Ovary (tissue), 9 donors: ENCODE data around the gene ETF1. TPM values are rescaled to one million over a fixed set of nuclear protein-coding genes. Genes with fewer than 3 reads are reported as not detected.
A peak's percentile ranks its signal among the peaks of the same experiment; 100 is the strongest.

Experiments used
- DNase-seq, 5 donors: peaks; one replicate each; pipeline ENCODE4 v3.0.0-alpha.2; 2019 to 2020
- H3K27ac ChIP-seq, 2 donors: fragments of 200-600 bp; one replicate each; pipeline versions ENCODE4 v1.5.1 to v1.8.0; 2019 to 2022
- H3K27me3 ChIP-seq: fragments of 200-600 bp; one replicate; pipeline ENCODE4 v1.8.0; 2022
- H3K36me3 ChIP-seq: fragments of 200-600 bp; sonication (generic); one replicate; pipeline ENCODE4 v1.5.1; 2019
- H3K4me1 ChIP-seq: one replicate; pipeline ENCODE4 v1.8.1; 2013; ENCODE audit warnings: mild to moderate bottlenecking, moderate library complexity; ENCODE audit not compliant: insufficient read depth
- H3K4me3 ChIP-seq: fragments of 200-600 bp; sonication (generic); one replicate; pipeline ENCODE4 v1.5.1; 2017
- H3K9me3 ChIP-seq, 2 donors: fragments of 200-600 bp in 1 of 2; sonication (generic) in 1 of 2; one replicate each; pipeline versions ENCODE4 v1.5.1 to v1.8.1; 2013 to 2019; ENCODE audit warnings: mild to moderate bottlenecking in 1 of 2, moderate library complexity in 1 of 2
- EP300 ChIP-seq: sonication (generic); formaldehyde crosslinking; IDR thresholded peaks from one replicate; pipeline ENCODE4 v1.6.1; 2017; ENCODE audit warnings: antibody characterized with exemption
- POLR2A ChIP-seq: fragments of 450-650 bp; IDR thresholded peaks from one replicate; pipeline ENCODE4 v1.6.1; 2017; ENCODE audit warnings: antibody characterized with exemption, mild to moderate bottlenecking, moderate library complexity
- WGBS, 3 donors: extraction: QIAGEN DNeasy Blood & Tissue Kit in 1 of 3; methylation state at CpG; one replicate each; pipeline versions ENCODE4 v1.1.5 to v1.1.7; 2013 to 2017; 5-methylcytosine and 5-hydroxymethylcytosine counted together
- intact Hi-C, 4 donors: fragments of 100-400 bp; cut with DNase I; formaldehyde crosslinking; loops; one replicate each; pipeline versions ENCODE4 v1.11.0 to v1.15.1; 2022 to 2023
- polyA plus RNA-seq, 2 donors: library from polyadenylated mRNA; stranded (reverse); fragments of 200-250 nt in 1 of 2; fragments of 350-450 nt in 1 of 2; fragmentation: Illumina TruSeq in 1 of 2; extraction: RNeasy Lipid Tissue Mini Kit (QIAGEN cat#74804) in 1 of 2; gene quantifications; one replicate each; pipeline ENCODE4 v1.2.3, GENCODE V29; 2013 to 2014
- total RNA-seq, 7 donors: library from RNA; depleted of rRNA in 2 of 7; stranded (reverse); fragments of >200 nt in 2 of 7; fragmentation: NEBNext Ultra II Directional in 3 of 7; extraction: Animal tissue kit (Norgen Biotek cat#: 25700) in 3 of 7; gene quantifications; one replicate each; pipeline versions ENCODE4 v1.1.0 to v1.2.4, GENCODE V29; 2016 to 2023
- TF ChIP-seq, protein P1 (sequence below), 3 donors: fragments of 450-650 bp in 2 of 3; fragments of 200-600 bp in 1 of 3; IDR thresholded peaks; one replicate each; pipeline versions ENCODE4 v1.5.1 to v1.8.0; 2016 to 2022; ENCODE audit warnings: antibody characterized with exemption in 3 of 3, mild to moderate bottlenecking in 1 of 3
- donor health status: DM: no; HTN: no; CAD: no; lungs with moderate emphysema.
- donor health status: DM: no; HTN: no; CAD: no.
- donor health status: Bipolar disorder and iron deficiency.
- donor health status: DM: yes; HTN: yes; CAD: no.
- donor health status: DM: no; HTN: no; CAD: no.
- donor health status: DM: yes; HTN: yes; CAD: no.

Gene ETF1
- total and polyA plus RNA-seq, 9 donors = 29.3 to 106 (median 68.3) TPM

DNA sequence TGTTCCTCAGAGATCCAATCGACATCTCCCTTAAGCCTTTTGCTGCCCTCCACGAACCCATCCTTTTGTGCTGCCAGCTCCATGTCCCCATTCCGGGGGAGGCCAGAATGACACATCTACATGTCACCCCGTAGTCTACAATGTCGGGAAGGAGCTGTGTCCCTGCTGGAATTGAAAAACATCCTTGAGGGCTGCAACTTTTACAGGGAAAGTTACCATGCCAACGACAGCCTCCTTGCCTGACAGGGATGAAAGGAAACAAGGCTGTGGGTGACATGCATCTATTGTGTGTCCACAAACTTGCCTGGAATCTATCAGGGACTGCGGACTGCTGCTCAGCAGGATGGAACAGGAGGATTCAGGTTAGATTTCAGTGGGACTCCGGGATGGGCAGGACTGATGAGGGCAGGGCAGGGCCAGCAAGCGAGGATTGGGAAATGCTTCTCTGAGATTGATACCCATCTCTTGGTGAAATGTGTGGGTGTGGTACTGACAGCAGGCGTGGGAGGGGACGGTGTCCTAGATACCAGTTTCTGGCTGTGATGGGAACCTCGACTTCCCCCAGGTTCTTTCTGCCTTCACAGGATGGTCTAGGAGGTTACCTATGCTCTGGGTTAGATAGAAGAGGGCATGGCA lies 52.3 kb downstream of the ETF1 start:
- peaks cover 15% of the 10 kb centered on the region for H3K4me1 ChIP-seq
- WGBS, 3 donors = 85 to 91% (median 88%) methylated on average over 12 of the region's 12 CpGs
- H3K27ac ChIP-seq = no peak overlapping the region
- TF ChIP-seq EP300 (no peak), POLR2A (no peak)
- TF ChIP-seq, protein P1, sequence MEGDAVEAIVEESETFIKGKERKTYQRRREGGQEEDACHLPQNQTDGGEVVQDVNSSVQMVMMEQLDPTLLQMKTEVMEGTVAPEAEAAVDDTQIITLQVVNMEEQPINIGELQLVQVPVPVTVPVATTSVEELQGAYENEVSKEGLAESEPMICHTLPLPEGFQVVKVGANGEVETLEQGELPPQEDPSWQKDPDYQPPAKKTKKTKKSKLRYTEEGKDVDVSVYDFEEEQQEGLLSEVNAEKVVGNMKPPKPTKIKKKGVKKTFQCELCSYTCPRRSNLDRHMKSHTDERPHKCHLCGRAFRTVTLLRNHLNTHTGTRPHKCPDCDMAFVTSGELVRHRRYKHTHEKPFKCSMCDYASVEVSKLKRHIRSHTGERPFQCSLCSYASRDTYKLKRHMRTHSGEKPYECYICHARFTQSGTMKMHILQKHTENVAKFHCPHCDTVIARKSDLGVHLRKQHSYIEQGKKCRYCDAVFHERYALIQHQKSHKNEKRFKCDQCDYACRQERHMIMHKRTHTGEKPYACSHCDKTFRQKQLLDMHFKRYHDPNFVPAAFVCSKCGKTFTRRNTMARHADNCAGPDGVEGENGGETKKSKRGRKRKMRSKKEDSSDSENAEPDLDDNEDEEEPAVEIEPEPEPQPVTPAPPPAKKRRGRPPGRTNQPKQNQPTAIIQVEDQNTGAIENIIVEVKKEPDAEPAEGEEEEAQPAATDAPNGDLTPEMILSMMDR (IDR thresholded peaks at IDR 0.05) = no peak
- H3K27me3 ChIP-seq = no peaks in the 10 kb centered on the region
- H3K9me3 ChIP-seq = no peaks in the 10 kb centered on the region
- intact Hi-C loops = loop anchor here in 2 of 4 donors (2.0 to 10.0 kb wide), 2 partner anchors 28 to 736 kb away; partner anchors contain the start of gene HNRNPA0 (in 1 of the 2)
- H3K36me3 ChIP-seq = no peaks in the 10 kb centered on the region
- H3K4me3 ChIP-seq = no peak overlapping the region
- no peak for DNase-seq

DNA sequence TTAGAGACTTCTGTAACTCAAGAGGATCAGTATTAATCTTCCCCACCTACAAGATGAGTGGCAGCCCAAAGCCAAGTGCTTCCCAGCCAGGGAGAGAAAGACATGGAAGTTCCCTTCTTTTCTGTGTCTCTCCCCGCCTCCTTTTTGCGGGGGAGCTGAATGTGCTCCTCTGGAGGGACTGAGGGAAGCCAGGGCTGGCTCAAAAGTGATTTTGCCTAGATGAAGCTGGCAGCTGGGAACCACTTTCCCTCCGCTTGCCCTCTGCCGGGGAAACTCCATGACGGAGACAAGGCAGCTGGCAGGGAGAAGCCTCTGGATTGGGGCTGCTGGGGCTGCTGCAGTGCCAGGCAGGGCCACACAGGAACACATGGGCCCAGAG lies 53.4 kb downstream of the ETF1 start:
- 11 to 20% (median 13%) methylated on average over 5 of the region's 5 CpGs for WGBS, 3 donors
- H3K27me3 ChIP-seq = no peaks in the 10 kb centered on the region

DNA sequence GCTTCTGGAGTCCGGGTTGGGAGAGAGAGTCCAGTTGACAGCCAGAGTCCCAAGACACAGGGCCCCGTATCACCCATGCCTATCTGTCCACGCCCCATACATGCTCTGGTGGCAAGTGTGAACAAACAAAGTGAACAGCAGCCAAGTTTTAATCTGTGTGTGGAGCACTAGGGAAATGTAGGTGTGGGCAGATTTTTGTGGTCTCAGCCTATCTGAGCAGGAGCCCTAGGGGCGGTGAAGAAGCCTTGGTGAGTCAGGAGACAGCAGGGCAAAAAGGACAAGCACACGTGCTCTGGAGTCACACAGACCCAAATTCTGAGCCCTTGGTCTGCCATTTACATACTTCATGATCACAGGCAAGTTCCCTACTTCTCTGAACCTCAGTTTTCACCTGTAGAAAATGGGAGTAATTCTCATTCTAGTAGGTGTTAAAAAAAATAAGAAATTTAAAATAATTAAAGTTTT lies 54.5 kb downstream of the ETF1 start:
- 67 to 79% (median 79%) methylated on average over 5 of the region's 5 CpGs for WGBS, 3 donors
- Histone ChIP-seq H3K27me3 (no peaks in the 10 kb centered on the region), H3K4me3 (no peak overlapping the region), H3K36me3 (no peaks in the 10 kb centered on the region), H3K9me3 (no peaks in the 10 kb centered on the region), H3K4me1 (peaks cover 15% of the 10 kb centered on the region), H3K27ac (no peak overlapping the region)
- no peak for DNase-seq
- intact Hi-C loops = no loop called here
- TF ChIP-seq POLR2A = no peak
- TF ChIP-seq EP300 = no peak
- TF ChIP-seq, protein P1 (IDR thresholded peaks at IDR 0.05) = no peak

More for the DNA sequence above, 53.4 kb downstream of the ETF1 start:
- Histone ChIP-seq H3K36me3 (no peaks in the 10 kb centered on the region), H3K9me3 (no peaks in the 10 kb centered on the region), H3K4me3 (no peak overlapping the region), H3K4me1 (peaks cover 15% of the 10 kb centered on the region), H3K27ac (no peak overlapping the region)
- DNase-seq = peak in 4 of 5 donors; percentile 39 to 64 (median 42)
- TF ChIP-seq POLR2A (no peak), EP300 (no peak)
- TF ChIP-seq, protein P1 (IDR thresholded peaks at IDR 0.05) = no peak
- intact Hi-C loops = loop anchor here in 2 of 4 donors (2.0 to 10.0 kb wide), 2 partner anchors 27 to 735 kb away; partner anchors contain the start of gene HNRNPA0 (in 1 of the 2)

DNA sequence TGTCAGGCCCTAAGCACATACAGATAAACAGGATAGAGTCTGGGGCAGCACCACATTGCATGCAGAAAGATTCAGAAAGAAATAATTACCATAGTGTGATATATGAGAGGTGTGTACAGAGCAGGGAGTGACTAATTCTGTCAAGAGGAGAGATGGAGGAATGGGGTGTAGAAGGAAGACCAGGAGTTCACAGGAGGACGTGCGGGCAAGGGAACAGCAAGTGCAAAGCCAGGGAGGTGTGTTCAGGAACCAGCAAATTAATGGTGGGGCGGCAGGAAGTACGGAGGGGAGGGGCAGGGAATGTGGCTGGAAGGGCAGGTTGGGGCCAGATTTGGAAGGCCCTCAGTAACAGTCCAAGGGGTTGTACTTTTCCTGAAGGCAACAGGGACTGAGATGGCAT lies 60.4 kb downstream of the ETF1 start:
- Histone ChIP-seq H3K9me3 (no peaks in the 10 kb centered on the region), H3K27me3 (no peaks in the 10 kb centered on the region), H3K36me3 (no peaks in the 10 kb centered on the region), H3K27ac (no peak overlapping the region), H3K4me3 (no peak overlapping the region), H3K4me1 (no peaks in the 10 kb centered on the region)
- WGBS, 3 donors = 59 to 66% (median 59%) methylated on average over 4 of the region's 4 CpGs
- DNase-seq = no peak
- TF ChIP-seq EP300 = no peak
- no peak for TF ChIP-seq POLR2A
- TF ChIP-seq, protein P1 (IDR thresholded peaks at IDR 0.05) = no peak
- intact Hi-C loops = no loop called here
